ENCODE results near the gene EIF3B.

GRCh38 chr7:2354939-2355704 is 495 bp downstream of the EIF3B start:
- TF ChIP-seq POLR2A (IDR thresholded peaks at IDR 0.05) (no peak), CTCF (IDR thresholded peaks at IDR 0.05) (no peak)

Data from Peyer's patch (tissue), 4 donors.